GM20000 (cell line): ENCODE results near the gene CTBP1.

ENCODE experiments used
- DNase-seq: peaks from one replicate; pipeline ENCODE4 v3.0.0; 2012; ENCODE audit warnings: low spot score
- TF ChIP-seq, protein P1 (sequence below): IDR thresholded peaks from 2 replicates; pipeline ENCODE4 v1.5.1; 2012; ENCODE audit warnings: mild to moderate bottlenecking, control low read depth; ENCODE audit errors: extremely low read depth, missing control alignments

CTBP1 gene

GRCh38 chr4:1220566-1220965 is 28.4 kb downstream of the CTBP1 start:
- DNase-seq = no peak

DNA sequence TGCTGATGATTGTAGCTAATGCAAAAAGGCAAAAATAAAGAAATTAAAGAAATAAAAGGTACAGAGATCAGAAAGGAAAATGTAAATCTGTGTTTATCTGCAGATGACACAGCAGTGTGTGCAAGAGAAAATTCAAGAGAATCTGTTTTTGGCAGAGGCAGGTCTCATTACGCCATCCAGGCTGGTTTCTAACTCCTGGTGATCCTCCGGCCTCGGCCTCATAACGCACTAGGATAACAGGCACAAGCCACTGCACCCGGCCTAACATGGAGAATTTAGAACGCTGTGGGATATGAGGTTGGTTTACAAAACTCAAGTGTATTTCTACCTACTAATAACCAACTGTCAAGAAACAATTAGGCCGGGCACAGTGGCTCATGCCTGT is 29.4 kb downstream of the CTBP1 start:
- no peak for DNase-seq
- TF ChIP-seq, protein P1, sequence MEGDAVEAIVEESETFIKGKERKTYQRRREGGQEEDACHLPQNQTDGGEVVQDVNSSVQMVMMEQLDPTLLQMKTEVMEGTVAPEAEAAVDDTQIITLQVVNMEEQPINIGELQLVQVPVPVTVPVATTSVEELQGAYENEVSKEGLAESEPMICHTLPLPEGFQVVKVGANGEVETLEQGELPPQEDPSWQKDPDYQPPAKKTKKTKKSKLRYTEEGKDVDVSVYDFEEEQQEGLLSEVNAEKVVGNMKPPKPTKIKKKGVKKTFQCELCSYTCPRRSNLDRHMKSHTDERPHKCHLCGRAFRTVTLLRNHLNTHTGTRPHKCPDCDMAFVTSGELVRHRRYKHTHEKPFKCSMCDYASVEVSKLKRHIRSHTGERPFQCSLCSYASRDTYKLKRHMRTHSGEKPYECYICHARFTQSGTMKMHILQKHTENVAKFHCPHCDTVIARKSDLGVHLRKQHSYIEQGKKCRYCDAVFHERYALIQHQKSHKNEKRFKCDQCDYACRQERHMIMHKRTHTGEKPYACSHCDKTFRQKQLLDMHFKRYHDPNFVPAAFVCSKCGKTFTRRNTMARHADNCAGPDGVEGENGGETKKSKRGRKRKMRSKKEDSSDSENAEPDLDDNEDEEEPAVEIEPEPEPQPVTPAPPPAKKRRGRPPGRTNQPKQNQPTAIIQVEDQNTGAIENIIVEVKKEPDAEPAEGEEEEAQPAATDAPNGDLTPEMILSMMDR = no peak

More at GRCh38 chr4:1220566-1220965, 28.4 kb downstream of the CTBP1 start:
- TF ChIP-seq, protein P1 = no peak

DNA sequence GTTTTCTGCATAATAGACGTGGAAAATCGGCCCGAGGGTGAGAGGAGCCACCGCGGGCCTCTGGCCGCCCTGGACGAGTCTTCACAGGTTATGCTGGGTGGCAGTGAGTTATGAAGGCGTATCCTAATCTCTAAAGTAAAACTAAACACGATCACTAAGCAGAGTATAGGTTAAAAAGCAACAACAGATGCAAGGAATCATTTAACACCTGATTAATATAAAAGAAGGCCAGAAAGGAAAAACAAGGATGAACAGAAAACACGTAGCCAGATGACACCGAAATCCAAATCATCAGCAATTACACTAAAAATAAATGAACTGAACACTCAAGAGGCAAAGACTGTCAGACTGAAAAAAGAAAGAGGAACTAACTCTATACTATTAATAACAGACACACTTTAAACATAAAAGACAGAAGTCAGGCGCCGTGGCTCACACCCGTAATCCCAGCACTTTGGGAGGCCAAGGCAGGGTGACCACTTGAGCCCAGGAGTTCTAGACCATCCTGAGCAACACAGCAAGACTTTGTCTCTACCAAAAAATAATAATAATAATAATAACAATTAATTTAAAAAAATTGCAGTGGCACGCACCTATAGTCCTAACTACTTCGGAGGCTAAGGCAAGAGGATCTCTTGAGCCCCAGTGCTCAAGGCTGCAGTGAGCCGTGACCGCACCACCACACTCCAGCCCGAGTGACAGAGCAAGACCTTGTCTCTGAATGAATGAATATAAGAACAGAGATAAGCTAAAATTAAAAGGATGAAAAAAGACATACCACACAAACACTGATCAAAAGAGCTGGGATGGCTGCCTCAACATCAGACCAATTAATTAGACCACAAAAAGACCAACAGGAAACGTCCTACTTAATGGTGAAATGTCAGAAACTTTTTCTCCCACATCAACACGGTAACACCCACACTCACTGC is 30.0 kb downstream of the CTBP1 start:
- DNase-seq = peak; percentile 85
- TF ChIP-seq, protein P1 = no peak

- no peak for DNase-seq
- TF ChIP-seq, protein P1 = no peak
Measured at GRCh38 chr4:1217366-1217765, 31.6 kb downstream of the CTBP1 start.

GRCh38 chr4:1216869-1217294 is 32.0 kb downstream of the CTBP1 start:
- TF ChIP-seq, protein P1 = no peak
- peak; percentile 73 for DNase-seq

DNA sequence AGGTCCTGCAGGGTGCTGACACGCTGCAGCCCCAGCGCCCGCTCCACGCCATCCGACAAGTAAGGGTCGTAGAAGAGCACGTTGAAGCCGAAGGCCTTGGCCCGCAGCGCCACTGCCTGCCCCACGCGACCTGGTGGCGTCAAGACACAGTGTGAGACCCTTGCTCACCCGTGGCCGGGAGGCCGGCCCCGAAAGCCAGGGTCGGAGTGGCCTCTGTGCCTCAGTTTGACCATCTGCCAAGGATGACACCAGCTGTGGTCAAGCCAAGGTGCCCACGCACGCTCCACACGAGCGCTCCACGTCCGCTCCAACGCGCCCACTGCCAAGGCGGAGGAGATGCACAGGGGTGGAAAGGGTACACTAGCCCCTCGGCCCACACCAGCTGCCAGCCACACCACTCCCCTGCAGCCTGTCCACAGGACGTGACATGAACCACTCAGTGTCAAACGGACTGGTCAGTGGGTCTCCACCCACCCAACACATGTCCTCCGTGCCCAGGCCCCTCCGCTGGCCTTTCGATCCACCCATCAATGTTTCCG is 32.8 kb downstream of the CTBP1 start:
- TF ChIP-seq, protein P1 = no peak
- DNase-seq = no peak
